T-helper 2 cell (primary cell): ENCODE data around the gene MEI1.

Experiments
- DNase-seq, 5 experiments: peaks; one replicate each; pipeline versions ENCODE4 v3.0.0 to v3.0.0-alpha.2; 2012 to 2022

The MEI1 gene

GRCh38 chr22:41842996-41843970 lies 144.0 kb downstream of the MEI1 start:
- DNase-seq: peak in 1 of 5 experiments; percentile 81

GRCh38 chr22:41844036-41844435 lies 144.7 kb downstream of the MEI1 start:
- no peak for DNase-seq

GRCh38 chr22:41844513-41844912 lies 145.2 kb downstream of the MEI1 start:
- no peak for DNase-seq

GRCh38 chr22:41845380-41846267 lies 146.3 kb downstream of the MEI1 start:
- peak in 1 of 5 experiments; percentile 46 for DNase-seq

DNA sequence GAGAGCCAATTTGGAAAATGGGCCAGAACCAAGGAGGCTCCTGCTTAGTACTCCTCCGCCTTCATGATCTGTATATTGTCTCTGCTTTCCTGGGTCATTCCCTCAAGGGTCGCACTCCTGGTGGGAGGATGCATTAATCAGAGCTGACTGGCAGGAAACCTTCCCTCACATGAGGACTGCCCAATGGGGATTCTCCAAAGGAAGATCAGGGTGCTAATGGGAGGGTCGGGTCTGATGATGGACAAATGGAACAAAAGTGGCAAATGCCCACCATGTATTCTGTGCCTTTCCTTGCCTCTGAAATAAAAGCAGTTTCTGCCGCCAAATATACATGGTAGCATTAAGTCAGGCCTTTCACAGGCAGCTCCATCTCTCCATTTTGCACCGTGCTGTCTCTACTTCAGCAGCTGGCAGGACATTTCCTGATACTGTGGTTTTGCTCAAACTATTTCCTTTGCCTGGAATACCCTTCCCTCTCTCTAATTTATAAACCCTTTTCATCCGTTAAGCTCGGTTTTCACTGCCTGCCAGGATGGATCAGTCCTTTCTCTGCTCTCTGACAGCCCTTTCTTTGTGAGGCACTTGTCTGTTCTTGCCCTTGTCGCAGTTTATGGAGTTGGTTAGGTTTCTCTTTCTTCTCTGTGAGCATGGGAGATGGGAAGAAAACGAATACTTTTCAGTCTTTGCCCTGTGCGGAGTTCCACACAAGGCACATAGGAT lies 147.1 kb downstream of the MEI1 start:
- DNase-seq: no peak

DNA sequence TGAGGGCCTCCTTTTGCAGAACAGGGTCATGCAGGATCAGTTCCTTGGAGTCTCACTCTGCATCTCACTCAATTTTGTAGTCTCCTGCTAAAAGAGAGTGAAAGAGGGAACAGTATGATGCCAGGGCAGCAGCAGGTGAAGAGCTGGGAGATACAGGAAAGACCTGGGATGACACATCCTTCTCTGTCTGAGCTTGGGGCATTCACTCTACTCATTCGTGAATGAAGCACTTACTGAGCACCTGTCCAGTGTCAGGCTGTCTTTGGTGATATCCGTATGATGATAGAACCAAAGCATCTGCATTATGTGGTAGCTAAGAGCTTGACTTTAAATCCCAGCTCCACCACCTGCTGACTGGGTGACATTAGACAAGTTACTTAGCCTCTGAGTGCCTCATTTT lies 148.0 kb downstream of the MEI1 start:
- DNase-seq: no peak

- no peak for DNase-seq
These were observed 149.2 kb downstream of the MEI1 start for GRCh38 chr22:41848468-41848867.
